G401.6 (cell line): Measurements from ENCODE around the gene ADGRL1.
"Not testable (repeated sequence)": the region's sequence is repeated elsewhere in the genome, so short reads cannot be mapped to it uniquely, and the experiment has no call there.

Experiments used
- FAIRE-seq: peaks from 2 replicates; lab custom pipeline; 2012; peaks lifted over from hg19 to GRCh38; lab: Jason Lieb, UNC

ADGRL1 gene

GRCh38 chr19:14189415-14189814 lies 16.6 kb downstream of the ADGRL1 start:
- no peak for FAIRE-seq

GRCh38 chr19:14188086-14188485 lies 17.9 kb downstream of the ADGRL1 start:
- not testable (repeated sequence) for FAIRE-seq

GRCh38 chr19:14187561-14187960 lies 18.4 kb downstream of the ADGRL1 start:
- no peak for FAIRE-seq

- not testable (repeated sequence) for FAIRE-seq
Observed at GRCh38 chr19:14186684-14187083, 19.3 kb downstream of the ADGRL1 start.

GRCh38 chr19:14185691-14186090 lies 20.3 kb downstream of the ADGRL1 start:
- FAIRE-seq, result not testable (repeated sequence)

- FAIRE-seq, result no peak
Observed at GRCh38 chr19:14185158-14185557, 20.8 kb downstream of the ADGRL1 start.

GRCh38 chr19:14183741-14184350 lies 22.1 kb downstream of the ADGRL1 start:
- no peak for FAIRE-seq

- FAIRE-seq, result no peak
Observed at GRCh38 chr19:14182476-14182875, 23.5 kb downstream of the ADGRL1 start.

- no peak for FAIRE-seq
Observed at GRCh38 chr19:14181906-14182305, 24.1 kb downstream of the ADGRL1 start.

- not testable (repeated sequence) for FAIRE-seq
Observed at GRCh38 chr19:14181199-14181598, 24.8 kb downstream of the ADGRL1 start.

- FAIRE-seq, result no peak
Observed at GRCh38 chr19:14177496-14178074, 28.4 kb downstream of the ADGRL1 start.

GRCh38 chr19:14175351-14175792 lies 30.6 kb downstream of the ADGRL1 start:
- FAIRE-seq, result no peak

GRCh38 chr19:14174883-14175282 lies 31.1 kb downstream of the ADGRL1 start:
- no peak for FAIRE-seq

GRCh38 chr19:14168993-14169392 lies 37.0 kb downstream of the ADGRL1 start:
- no peak for FAIRE-seq

- FAIRE-seq, result no peak
Observed at GRCh38 chr19:14168259-14168972, 37.6 kb downstream of the ADGRL1 start.

GRCh38 chr19:14167576-14168138 lies 38.3 kb downstream of the ADGRL1 start:
- no peak for FAIRE-seq

GRCh38 chr19:14166999-14167575 lies 38.9 kb downstream of the ADGRL1 start:
- FAIRE-seq, result no peak

- FAIRE-seq, result no peak
Observed at GRCh38 chr19:14165990-14166830, 39.8 kb downstream of the ADGRL1 start.

- no peak for FAIRE-seq
Observed at GRCh38 chr19:14164724-14165493, 41.1 kb downstream of the ADGRL1 start.

GRCh38 chr19:14164082-14164481 lies 41.9 kb downstream of the ADGRL1 start:
- FAIRE-seq, result no peak

GRCh38 chr19:14162871-14163297 lies 43.1 kb downstream of the ADGRL1 start:
- no peak for FAIRE-seq
